GM23248 (cell line): ENCODE data around the gene GALK2. TPM values are rescaled to one million over a fixed set of nuclear protein-coding genes. Genes with fewer than 3 reads are reported as not detected.

Experiments used
- DNase-seq: peaks from one replicate; pipeline ENCODE4 v3.0.0-alpha.2; 2015
- H2AFZ ChIP-seq: fragments of 200-600 bp; sonication (generic); 2 replicates; pipeline ENCODE4 v1.6.1; 2016; ENCODE audit warnings: antibody characterized with exemption
- H3F3A ChIP-seq: fragments of 200-600 bp; sonication (generic); 2 replicates; pipeline ENCODE4 v1.6.1; 2016; ENCODE audit warnings: mild to moderate bottlenecking, antibody characterized with exemption, mixed run types; ENCODE audit not compliant: insufficient read depth
- H3K27ac ChIP-seq: fragments of 200-600 bp; sonication (generic); 2 replicates; pipeline ENCODE4 v1.5.1; 2016; ENCODE audit warnings: mild to moderate bottlenecking
- H3K27me3 ChIP-seq: fragments of 200-600 bp; sonication (generic); replicated peaks from 2 replicates; pipeline ENCODE4 v1.6.1; 2016; ENCODE audit warnings: mild to moderate bottlenecking; ENCODE audit not compliant: insufficient read depth
- H3K36me3 ChIP-seq: fragments of 200-600 bp; sonication (generic); 2 replicates; pipeline ENCODE4 v1.6.1; 2016; ENCODE audit warnings: low read depth, mild to moderate bottlenecking
- H3K4me1 ChIP-seq: fragments of 200-600 bp; sonication (generic); 2 replicates; pipeline ENCODE4 v1.6.1; 2016; ENCODE audit warnings: mild to moderate bottlenecking; ENCODE audit not compliant: insufficient read depth
- H3K4me2 ChIP-seq: fragments of 200-600 bp; sonication (generic); one replicate; pipeline ENCODE4 v1.6.1; 2016; ENCODE audit warnings: mild to moderate bottlenecking; ENCODE audit not compliant: unreplicated experiment
- H3K4me3 ChIP-seq: fragments of 200-600 bp; sonication (generic); 2 replicates; pipeline ENCODE4 v1.5.1; 2016; ENCODE audit warnings: mild to moderate bottlenecking
- H3K79me2 ChIP-seq: fragments of 200-600 bp; sonication (generic); 2 replicates; pipeline ENCODE4 v1.6.1; 2016; ENCODE audit warnings: mild to moderate bottlenecking; ENCODE audit not compliant: insufficient read depth
- H3K9ac ChIP-seq: fragments of 200-600 bp; sonication (generic); 2 replicates; pipeline ENCODE4 v1.6.1; 2016; ENCODE audit warnings: mild to moderate bottlenecking
- H3K9me2 ChIP-seq: fragments of 200-600 bp; sonication (generic); 2 replicates; pipeline ENCODE4 v1.6.1; 2016; ENCODE audit warnings: mixed run types, mild to moderate bottlenecking, moderate library complexity; ENCODE audit not compliant: insufficient read depth
- H3K9me3 ChIP-seq: fragments of 200-600 bp; sonication (generic); one replicate; pipeline ENCODE4 v1.6.1; 2017; ENCODE audit warnings: low read depth
- H4K20me1 ChIP-seq: fragments of 200-600 bp; sonication (generic); 2 replicates; pipeline ENCODE4 v1.6.0; 2016; ENCODE audit not compliant: insufficient read depth
- EZH2 ChIP-seq: fragments of 200-600 bp; sonication (generic); IDR thresholded peaks from 2 replicates; pipeline ENCODE4 v1.6.1; 2018; ENCODE audit warnings: antibody characterized with exemption, mild to moderate bottlenecking; ENCODE audit not compliant: insufficient read depth, poor library complexity, severe bottlenecking
- EZH2phosphoT487 ChIP-seq: fragments of 200-600 bp; sonication (generic); IDR thresholded peaks from 2 replicates; pipeline ENCODE4 v1.6.1; 2018; ENCODE audit warnings: antibody characterized with exemption, moderate library complexity, mild to moderate bottlenecking, low read depth; ENCODE audit not compliant: insufficient read depth
- WGBS, 2 experiments: methylation state at CpG; one replicate each; pipeline ENCODE4 v1.1.6; 2015 to 2017; ENCODE audit warnings: low lambda C conversion rate in 2 of 2, low coverage in 1 of 2; ENCODE audit errors: missing lambda C conversion rate in 2 of 2; 5-methylcytosine and 5-hydroxymethylcytosine counted together
- in situ Hi-C: fragments of 300-500 bp; cut with MboI; formaldehyde crosslinking; loops from 2 replicates; pipeline ENCODE4 v1.15.0; 2020
- polyA plus RNA-seq: library from polyadenylated mRNA; unstranded; fragments of >200 nt; fragmentation: Nextera tagmentation; extraction: Ambion mirVana; gene quantifications from 2 replicates; pipeline ENCODE4 v1.2.1, GENCODE V29; 2016
- total RNA-seq: library from RNA; depleted of rRNA; stranded (reverse); fragments of >200 nt; shearing (Covaris generic); gene quantifications from 2 replicates; pipeline ENCODE4 v1.2.3, GENCODE V29; 2014

Gene GALK2
- total and polyA plus RNA-seq, 2 experiments from 2014 or later = 19.7 to 31.8 TPM

- H3K9me2 ChIP-seq = no peaks in the 10 kb centered on the region
- WGBS, 2 experiments = 96 to 100% methylated on average over 1 of the region's 1 CpG
- no peak overlapping the region for H3K27ac ChIP-seq
- peak overlapping the region; percentile 16 for H3K4me2 ChIP-seq
- no peak overlapping the region for H3K9ac ChIP-seq
- H2AFZ ChIP-seq = no peak overlapping the region
- peaks cover 60% of the 10 kb centered on the region for H3K4me1 ChIP-seq
- no peak for DNase-seq
- H3K4me3 ChIP-seq = no peak overlapping the region
- H3F3A ChIP-seq = peaks cover 26% of the 10 kb centered on the region; the same call in 1 of the 2 replicates
- H3K36me3 ChIP-seq = peaks cover 4% of the 10 kb centered on the region; the same call in 1 of the 2 replicates
- in situ Hi-C loops = loop anchor here (10.0 kb wide), 1 partner anchor 284 kb away; no protein-coding TSS in a partner anchor
- no peaks in the 10 kb centered on the region for H3K27me3 ChIP-seq
- H4K20me1 ChIP-seq = peaks cover 8% of the 10 kb centered on the region; the same call in 1 of the 2 replicates
- H3K9me3 ChIP-seq = no peaks in the 10 kb centered on the region
- TF ChIP-seq EZH2 (no peak), EZH2phosphoT487 (no peak)
- peaks cover 100% of the 10 kb centered on the region for H3K79me2 ChIP-seq
Observed at GRCh38 chr15:49148727-49149126, 21.3 kb upstream of the GALK2 start.

GRCh38 chr15:49151831-49152230 lies 18.2 kb upstream of the GALK2 start:
- in situ Hi-C loops = no loop called here
- Histone ChIP-seq H3K9me2 (no peaks in the 10 kb centered on the region), H3K4me2 (no peak overlapping the region), H3K36me3 (peaks cover 4% of the 10 kb centered on the region; the same call in 1 of the 2 replicates), H3K27ac (no peak overlapping the region), H2AFZ (no peak overlapping the region), H3K9me3 (no peaks in the 10 kb centered on the region), H4K20me1 (no peaks in the 10 kb centered on the region; the same call in 1 of the 2 replicates), H3K79me2 (peaks cover 97% of the 10 kb centered on the region), H3K4me1 (peaks cover 45% of the 10 kb centered on the region), H3F3A (peaks cover 29% of the 10 kb centered on the region), H3K9ac (no peak overlapping the region), H3K27me3 (no peaks in the 10 kb centered on the region), H3K4me3 (no peak overlapping the region)
- TF ChIP-seq EZH2phosphoT487 = no peak
- 91 to 97% methylated on average over 3 of the region's 3 CpGs for WGBS, 2 experiments
- no peak for DNase-seq

- peaks cover 97% of the 10 kb centered on the region for H3K79me2 ChIP-seq
- H3K4me1 ChIP-seq = peaks cover 54% of the 10 kb centered on the region
- H4K20me1 ChIP-seq = no peaks in the 10 kb centered on the region; the same call in 1 of the 2 replicates
- H3K9me3 ChIP-seq = no peaks in the 10 kb centered on the region
- no peaks in the 10 kb centered on the region for H3K27me3 ChIP-seq
- H3F3A ChIP-seq = peaks cover 24% of the 10 kb centered on the region
- H3K4me3 ChIP-seq = peak overlapping the region; percentile 92
- no peaks in the 10 kb centered on the region for H3K9me2 ChIP-seq
- in situ Hi-C loops = no loop called here
- peak overlapping the region; percentile 33 for H3K27ac ChIP-seq
- no peak overlapping the region for H3K9ac ChIP-seq
- 85 to 89% methylated on average over 9 of the region's 9 CpGs for WGBS, 2 experiments
- no peak overlapping the region for H2AFZ ChIP-seq
- TF ChIP-seq EZH2 (no peak), EZH2phosphoT487 (no peak)
- peaks cover 4% of the 10 kb centered on the region; the same call in 1 of the 2 replicates for H3K36me3 ChIP-seq
- peak; percentile 41 for DNase-seq
- H3K4me2 ChIP-seq = peak overlapping the region; percentile 92
Observed at GRCh38 chr15:49152552-49153312, 17.3 kb upstream of the GALK2 start.

- peak overlapping the region; percentile 92 for H3K4me2 ChIP-seq
- H3K4me1 ChIP-seq = peaks cover 39% of the 10 kb centered on the region
- H3K27me3 ChIP-seq = no peaks in the 10 kb centered on the region
- H3K9me3 ChIP-seq = no peaks in the 10 kb centered on the region
- WGBS, 2 experiments = 12 to 14% methylated on average over 8 of the region's 8 CpGs
- H3K4me3 ChIP-seq = peak overlapping the region; percentile 92
- peaks cover 97% of the 10 kb centered on the region for H3K79me2 ChIP-seq
- H3K36me3 ChIP-seq = peaks cover 4% of the 10 kb centered on the region; the same call in 1 of the 2 replicates
- H3F3A ChIP-seq = peaks cover 24% of the 10 kb centered on the region
- in situ Hi-C loops = no loop called here
- H3K9me2 ChIP-seq = no peaks in the 10 kb centered on the region
- TF ChIP-seq EZH2 = no peak
- no peak for TF ChIP-seq EZH2phosphoT487
- H4K20me1 ChIP-seq = no peaks in the 10 kb centered on the region; the same call in 1 of the 2 replicates
- H3K9ac ChIP-seq = peak overlapping the region; percentile 98
- DNase-seq = peak; percentile 52
- no peak overlapping the region for H2AFZ ChIP-seq
- peak overlapping the region; percentile 91 for H3K27ac ChIP-seq
Observed at GRCh38 chr15:49154359-49154758, 15.7 kb upstream of the GALK2 start.
